GM12801 (cell line): Measurements from ENCODE around the gene TEX10.

Experiments
- CTCF ChIP-seq: IDR thresholded peaks from one replicate; pipeline ENCODE4 v1.5.1; 2011; ENCODE audit warnings: control low read depth; ENCODE audit not compliant: insufficient read length; ENCODE audit errors: extremely low read depth

The TEX10 gene

GRCh38 chr9:100377015-100377414 is 24.3 kb upstream of the TEX10 start:
- no peak for TF ChIP-seq CTCF

- TF ChIP-seq CTCF: no peak
Observed at GRCh38 chr9:100375658-100376057, 22.9 kb upstream of the TEX10 start.

- TF ChIP-seq CTCF: no peak
Observed at GRCh38 chr9:100372648-100373047, 19.9 kb upstream of the TEX10 start.

GRCh38 chr9:100370064-100370723 is 17.5 kb upstream of the TEX10 start:
- TF ChIP-seq CTCF: no peak

- TF ChIP-seq CTCF: no peak
Observed at GRCh38 chr9:100368672-100369071, 15.9 kb upstream of the TEX10 start.

- no peak for TF ChIP-seq CTCF
Observed at GRCh38 chr9:100366121-100366520, 13.4 kb upstream of the TEX10 start.

- no peak for TF ChIP-seq CTCF
Observed at GRCh38 chr9:100364013-100364412, 11.3 kb upstream of the TEX10 start.
